Breast epithelium (tissue), 4 donors: ENCODE data around the gene GABRD. TPM values are rescaled to one million over a fixed set of nuclear protein-coding genes. Genes with fewer than 3 reads are reported as not detected.
"Not testable (repeated sequence)": the region's sequence is repeated elsewhere in the genome, so short reads cannot be mapped to it uniquely, and the experiment has no call there.

ENCODE experiments used
- DNase-seq, 2 donors: peaks; one replicate each; pipeline ENCODE4 v3.0.0-alpha.2; 2019; ENCODE audit warnings: low spot score in 2 of 2
- H3K27ac ChIP-seq, 2 donors: fragments of 200-600 bp; sonication (generic) in 1 of 2; one replicate each; pipeline ENCODE4 v1.5.1; 2016 to 2019; ENCODE audit warnings: mild to moderate bottlenecking in 1 of 2
- H3K27me3 ChIP-seq, 2 donors: fragments of 200-600 bp; sonication (generic) in 1 of 2; one replicate each; pipeline versions ENCODE4 v1.5.1 to v1.6.0; 2017 to 2019; ENCODE audit warnings: control low read depth in 1 of 2, mild to moderate bottlenecking in 1 of 2
- H3K36me3 ChIP-seq: fragments of 200-600 bp; one replicate; pipeline ENCODE4 v1.5.1; 2019
- H3K4me1 ChIP-seq, 2 donors: fragments of 200-600 bp; sonication (generic); one replicate each; pipeline ENCODE4 v1.5.1; 2016 to 2019; ENCODE audit warnings: control low read depth in 1 of 2
- H3K4me3 ChIP-seq, 3 donors: fragments of 200-600 bp; sonication (generic); 1 replicate in 2 of 3; 2 replicates in 1 of 3; pipeline ENCODE4 v1.5.1; 2016 to 2019; ENCODE audit warnings: mild to moderate bottlenecking in 3 of 3, moderate library complexity in 2 of 3
- H3K9me3 ChIP-seq, 2 donors: fragments of 200-600 bp; sonication (generic) in 1 of 2; one replicate each; pipeline ENCODE4 v1.5.1; 2016 to 2019; ENCODE audit warnings: control low read depth in 1 of 2
- CTCF ChIP-seq, 3 donors: fragments of 450-650 bp; IDR thresholded peaks; one replicate each; pipeline ENCODE4 v1.5.1; 2016 to 2017; ENCODE audit warnings: antibody characterized with exemption in 3 of 3, mild to moderate bottlenecking in 3 of 3, moderate library complexity in 3 of 3
- POLR2A ChIP-seq: fragments of 450-650 bp; IDR thresholded peaks from one replicate; pipeline ENCODE4 v1.6.1; 2016; ENCODE audit warnings: antibody characterized with exemption, mild to moderate bottlenecking, moderate library complexity
- POLR2AphosphoS5 ChIP-seq, 3 donors: sonication (generic); formaldehyde crosslinking; IDR thresholded peaks; one replicate each; pipeline ENCODE4 v1.6.1; 2017; ENCODE audit warnings: antibody characterized with exemption in 3 of 3
- intact Hi-C: fragments of 100-400 bp; cut with DNase I; formaldehyde crosslinking; loops from one replicate; pipeline ENCODE4 v1.15.1; 2023; ENCODE audit warnings: low total_unique reads
- total RNA-seq, 3 donors: library from RNA; depleted of rRNA; stranded (reverse); fragments of >200 nt; gene quantifications; one replicate each; pipeline ENCODE4 v1.1.0, GENCODE V29; 2016

GABRD gene
- total RNA-seq, 3 donors from 2014 or later = not detected

GRCh38 chr1:1978108-1978507 lies 41.0 kb upstream of the GABRD start:
- intact Hi-C loops = no loop called here
- no peak overlapping the region for H3K4me3 ChIP-seq
- H3K27ac ChIP-seq = no peak overlapping the region
- H3K4me1 ChIP-seq = no peaks in the 10 kb centered on the region
- H3K36me3 ChIP-seq = no peaks in the 10 kb centered on the region
- TF ChIP-seq CTCF (IDR thresholded peaks at IDR 0.05) (no peak), POLR2AphosphoS5 (IDR thresholded peaks at IDR 0.05) (no peak), POLR2A (no peak)
- H3K27me3 ChIP-seq = peaks cover 0 to 28% of the 10 kb centered on the region in 2 donors
- no peaks in the 10 kb centered on the region for H3K9me3 ChIP-seq
- DNase-seq = no peak

- H3K36me3 ChIP-seq, intact Hi-C loops, H3K4me3 ChIP-seq, DNase-seq, H3K9me3 ChIP-seq, H3K27ac ChIP-seq, H3K4me1 ChIP-seq: not testable (repeated sequence)
- peaks cover 0 to 30% of the 10 kb centered on the region in 2 donors for H3K27me3 ChIP-seq
These were observed 40.3 kb upstream of the GABRD start for GRCh38 chr1:1978690-1979481.

- no peak overlapping the region for H3K27ac ChIP-seq
- intact Hi-C loops = no loop called here
- no peaks in the 10 kb centered on the region for H3K9me3 ChIP-seq
- DNase-seq = no peak
- no peaks in the 10 kb centered on the region for H3K36me3 ChIP-seq
- no peak overlapping the region for H3K4me3 ChIP-seq
- H3K27me3 ChIP-seq = peaks cover 0 to 23% of the 10 kb centered on the region in 2 donors
- no peaks in the 10 kb centered on the region for H3K4me1 ChIP-seq
- no peak for TF ChIP-seq POLR2AphosphoS5 (IDR thresholded peaks at IDR 0.05)
- no peak for TF ChIP-seq POLR2A
- no peak for TF ChIP-seq CTCF (IDR thresholded peaks at IDR 0.05)
These were observed 39.5 kb upstream of the GABRD start for GRCh38 chr1:1979482-1980165.

- Histone ChIP-seq H3K27ac (no peak overlapping the region), H3K9me3 (no peaks in the 10 kb centered on the region), H3K4me1 (no peaks in the 10 kb centered on the region), H3K4me3 (no peak overlapping the region), H3K36me3 (no peaks in the 10 kb centered on the region), H3K27me3 (peaks cover 0 to 18% of the 10 kb centered on the region in 2 donors)
- TF ChIP-seq POLR2AphosphoS5 (IDR thresholded peaks at IDR 0.05) = no peak
- TF ChIP-seq POLR2A = no peak
- TF ChIP-seq CTCF (IDR thresholded peaks at IDR 0.05) = no peak
- DNase-seq = no peak
- intact Hi-C loops = no loop called here
These were observed 38.5 kb upstream of the GABRD start for GRCh38 chr1:1980467-1981141.

GRCh38 chr1:1981142-1981500 lies 38.0 kb upstream of the GABRD start:
- Histone ChIP-seq H3K9me3 (no peaks in the 10 kb centered on the region), H3K4me1 (no peaks in the 10 kb centered on the region), H3K36me3 (no peaks in the 10 kb centered on the region), H3K27me3 (peaks cover 0 to 14% of the 10 kb centered on the region in 2 donors), H3K4me3 (no peak overlapping the region), H3K27ac (no peak overlapping the region)
- DNase-seq = no peak
- TF ChIP-seq POLR2AphosphoS5 (IDR thresholded peaks at IDR 0.05) (no peak), CTCF (IDR thresholded peaks at IDR 0.05) (no peak), POLR2A (no peak)
- intact Hi-C loops = no loop called here

- H3K4me3 ChIP-seq, H3K9me3 ChIP-seq, H3K36me3 ChIP-seq, intact Hi-C loops, H3K4me1 ChIP-seq, DNase-seq, H3K27ac ChIP-seq: not testable (repeated sequence)
- H3K27me3 ChIP-seq = peaks cover 0 to 21% of the 10 kb centered on the region in 2 donors
These were observed 37.4 kb upstream of the GABRD start for GRCh38 chr1:1981631-1982327.
